HepG2 (cell line): ENCODE data around the gene B4GALT3. TPM values are rescaled to one million over a fixed set of nuclear protein-coding genes. Genes with fewer than 3 reads are reported as not detected.

Experiments used
- CERS6 ChIP-seq: sonication (generic); formaldehyde crosslinking; IDR thresholded peaks from 2 replicates; pipeline ENCODE4 v1.5.0; 2020; ENCODE audit warnings: missing genetic modification reagents
- CHD2 ChIP-seq: IDR thresholded peaks from 2 replicates; pipeline ENCODE4 v1.6.1; 2011; ENCODE audit warnings: low read depth, low read length, improper control_type of control experiment
- CHD4 ChIP-seq: fragments of 200-600 bp; sonication (generic); IDR thresholded peaks from 2 replicates; pipeline ENCODE4 v1.7.0; 2017; ENCODE audit warnings: mild to moderate bottlenecking, low read length, borderline replicate concordance
- FOSL1 ChIP-seq: sonication (generic); formaldehyde crosslinking; IDR thresholded peaks from 2 replicates; pipeline ENCODE4 v1.9.0; 2021; ENCODE audit warnings: missing genetic modification reagents, borderline replicate concordance
- FOSL2 ChIP-seq: sonication (generic); formaldehyde crosslinking; IDR thresholded peaks from 2 replicates; pipeline ENCODE4 v1.4.0; 2020; ENCODE audit warnings: missing genetic modification reagents
- FOXM1 ChIP-seq: sonication (generic); formaldehyde crosslinking; IDR thresholded peaks from 2 replicates; pipeline ENCODE4 v1.5.0; 2020; ENCODE audit warnings: missing genetic modification reagents
- GABPB1 ChIP-seq: IDR thresholded peaks from 2 replicates; pipeline ENCODE4 v1.6.1; 2016; ENCODE audit warnings: mild to moderate bottlenecking, missing genetic modification reagents, moderate library complexity, missing compliant biosample characterization
- HNF1A ChIP-seq, 2 experiments: sonication (generic) in 1 of 2; formaldehyde crosslinking in 1 of 2; IDR thresholded peaks; 2 replicates each; pipeline versions ENCODE4 v1.4.0 to v1.6.1; 2016 to 2020; ENCODE audit warnings: borderline replicate concordance in 1 of 2, low read depth in 1 of 2, mild to moderate bottlenecking in 1 of 2, missing genetic modification reagents in 1 of 2
- NFYB ChIP-seq: sonication (generic); formaldehyde crosslinking; IDR thresholded peaks from 2 replicates; pipeline ENCODE4 v1.4.0; 2020; ENCODE audit warnings: missing genetic modification reagents
- PHF21A ChIP-seq: sonication (generic); formaldehyde crosslinking; IDR thresholded peaks from 2 replicates; pipeline ENCODE4 v1.5.0; 2020; ENCODE audit warnings: mild to moderate bottlenecking, missing genetic modification reagents
- SIX4 ChIP-seq: sonication (generic); formaldehyde crosslinking; IDR thresholded peaks from 2 replicates; pipeline ENCODE4 v1.4.0; 2020; ENCODE audit warnings: missing genetic modification reagents
- SRSF9 ChIP-seq: fragments of 200-400 bp; formaldehyde crosslinking; IDR thresholded peaks from 2 replicates; pipeline ENCODE4 v1.6.1; 2018; ENCODE audit warnings: borderline replicate concordance, mild to moderate bottlenecking, low read depth, low read length; ENCODE audit not compliant: insufficient read depth, poor library complexity, severe bottlenecking
- ZBTB2 ChIP-seq: sonication (generic); formaldehyde crosslinking; IDR thresholded peaks from 2 replicates; pipeline ENCODE4 v1.8.0; 2022; ENCODE audit warnings: low read depth, missing genetic modification reagents
- ZNF12 ChIP-seq: sonication (generic); formaldehyde crosslinking; IDR thresholded peaks from 2 replicates; pipeline ENCODE4 v1.5.0; 2020; ENCODE audit warnings: missing genetic modification reagents
- ZNF138 ChIP-seq: sonication (generic); formaldehyde crosslinking; IDR thresholded peaks from 2 replicates; pipeline ENCODE4 v1.5.0; 2020; ENCODE audit warnings: mild to moderate bottlenecking, low read depth, missing genetic modification reagents
- ZNF274 ChIP-seq: sonication (generic); formaldehyde crosslinking; IDR thresholded peaks from 2 replicates; pipeline ENCODE4 v1.5.1; 2020; ENCODE audit warnings: mild to moderate bottlenecking, missing genetic modification reagents
- ZNF33B ChIP-seq: sonication (generic); formaldehyde crosslinking; IDR thresholded peaks from 2 replicates; pipeline ENCODE4 v1.5.1; 2020; ENCODE audit warnings: mild to moderate bottlenecking, missing genetic modification reagents
- ZNF747 ChIP-seq: sonication (generic); formaldehyde crosslinking; IDR thresholded peaks from 2 replicates; pipeline ENCODE4 v1.8.1; 2023; ENCODE audit warnings: missing genetic modification reagents, mild to moderate bottlenecking, borderline replicate concordance
- ZNF800 ChIP-seq: sonication (generic); formaldehyde crosslinking; IDR thresholded peaks from 2 replicates; pipeline ENCODE4 v1.4.0; 2020; ENCODE audit warnings: missing genetic modification reagents
- ZSCAN12 ChIP-seq: sonication (generic); formaldehyde crosslinking; IDR thresholded peaks from 2 replicates; pipeline ENCODE4 v1.9.0; 2021; ENCODE audit warnings: mild to moderate bottlenecking, missing genetic modification reagents
- ZSCAN25 ChIP-seq: sonication (generic); formaldehyde crosslinking; IDR thresholded peaks from 2 replicates; pipeline ENCODE4 v1.8.0; 2022; ENCODE audit warnings: mild to moderate bottlenecking, missing genetic modification reagents
- polyA plus RNA-seq, 8 experiments: library from polyadenylated mRNA; depleted of rRNA in 3 of 8; stranded (reverse) in 7 of 8; unstranded in 1 of 8; fragments of >200 nt; fragmentation: Illumina TruSeq in 4 of 8; extraction: Trizol in 4 of 8; gene quantifications; 2 replicates each; pipeline versions ENCODE4 v1.2.1 to v1.2.3, GENCODE V29; 2011 to 2016; ENCODE audit warnings: low read depth in 4 of 8, missing spikeins in 1 of 8, mixed read lengths in 1 of 8; ENCODE audit not compliant: insufficient read depth in 1 of 8
- total RNA-seq, 5 experiments: library from RNA; depleted of rRNA; stranded (reverse); fragments of >200 nt; fragmentation: Illumina TruSeq; extraction: Trizol; gene quantifications; 2 replicates each; pipeline ENCODE4 v1.2.3, GENCODE V29; 2016; ENCODE audit warnings: low read depth in 1 of 5

The B4GALT3 gene
- total and polyA plus RNA-seq, 2 of the 13 experiments (the other 11 are each of a cell fraction or from before 2014, with no cell fraction given) = 35.6 to 40.4 TPM

- TF ChIP-seq FOSL1 (no peak), GABPB1 (CRISPR knock-in tag) (peak; percentile 98), FOSL2 (CRISPR knock-in tag) (no peak), FOXM1 (CRISPR knock-in tag) (no peak), HNF1A (IDR thresholded peaks at IDR 0.05; ENCODE audit: low read depth) (no peak), HNF1A (CRISPR knock-in tag; IDR thresholded peaks at IDR 0.05; ENCODE audit: borderline replicate concordance) (no peak), ZNF138 (CRISPR knock-in tag) (no peak), ZNF12 (CRISPR knock-in tag) (no peak), CHD4 (no peak), ZNF800 (CRISPR knock-in tag) (peak; percentile 84), CHD2 (no peak), ZSCAN25 (CRISPR knock-in tag) (no peak), SIX4 (CRISPR knock-in tag) (peak; percentile 19; the same call in 1 of the 2 replicates), SRSF9 (no peak), ZNF274 (CRISPR knock-in tag) (no peak; the same call in 1 of the 2 replicates), ZNF33B (no peak), ZSCAN12 (no peak), NFYB (0 out of 2 replicates have a peak, but pooled peaks have one; percentile 12), CERS6 (CRISPR knock-in tag) (no peak), ZNF747 (CRISPR knock-in tag) (no peak; the same call in 1 of the 2 replicates), PHF21A (0 out of 2 replicates have a peak, but pooled peaks have one; percentile 26), ZBTB2 (no peak)
Observed at GRCh38 chr1:161201836-161202712, 24.8 kb upstream of the B4GALT3 start, which contains the start of gene NDUFS2 (continued).
